Measurements from ENCODE around the gene KLF7. TPM values are rescaled to one million over a fixed set of nuclear protein-coding genes. Genes with fewer than 3 reads are reported as not detected.

Gene KLF7
- polyA plus RNA-seq, 3 donors, result 9.4 to 40.7 (median 10.3) TPM

GRCh38 chr2:207141386-207141785, 24.4 kb downstream of the KLF7 start:
- Histone ChIP-seq H3K4me1 (ENCODE audit: control insufficient read depth in 1 of 2, insufficient read depth in 2 of 2, low read length in 2 of 2) (peaks cover 91 to 96% of the 10 kb centered on the region in 2 donors), H3K27me3 (ENCODE audit: control insufficient read depth in 2 of 2, insufficient read depth in 2 of 2, low read length in 2 of 2) (no peaks in the 10 kb centered on the region), H3K4me2 (replicated peaks; ENCODE audit: extremely low read depth, low read length, poor library complexity, severe bottlenecking) (no peak overlapping the region), H3K4me3 (replicated peaks in 1 of 3; ENCODE audit: low read depth in 2 of 3, low read length in 3 of 3) (no peak overlapping the region), H3K36me3 (replicated peaks in 1 of 2; ENCODE audit: control insufficient read depth in 1 of 2, insufficient read depth in 2 of 2, low read length in 2 of 2) (peaks cover 5 to 10% of the 10 kb centered on the region in 2 donors), H3K9me3 (replicated peaks in 1 of 2; ENCODE audit: control insufficient read depth in 1 of 2, insufficient read depth in 1 of 2, low read length in 2 of 2) (no peaks in the 10 kb centered on the region), H3K79me2 (ENCODE audit: insufficient read depth, low read length) (peaks cover 82% of the 10 kb centered on the region), H3K9ac (ENCODE audit: insufficient read depth, low read length, poor library complexity, severe bottlenecking) (no peak overlapping the region), H4K20me1 (ENCODE audit: insufficient read depth, low read length) (no peaks in the 10 kb centered on the region), H2AFZ (ENCODE audit: insufficient read depth, low read depth, low read length, poor library complexity, severe bottlenecking) (no peak overlapping the region), H3K27ac (ENCODE audit: low read depth in 1 of 2, low read length in 2 of 2) (peak overlapping the region; percentile 51 to 97)
- peak in 2 of 3 donors; percentile 60 to 65 for DNase-seq
- Mint-ChIP-seq H3K4me1 (peaks cover 95% of the 10 kb centered on the region), H3K27me3 (ENCODE audit: low read depth in 3 of 3) (no peaks in the 10 kb centered on the region), H3K4me3 (no peak overlapping the region), H3K27ac (peak overlapping the region; percentile 96 to 100 (median 97)), H3K9me3 (peaks cover 0 to 2% (median 0%) of the 10 kb centered on the region in 7 donors), H3K36me3 (peaks cover 28 to 41% of the 10 kb centered on the region in 2 donors)
- intact Hi-C loops (cut with micrococcal nuclease), result loop anchor here in 1 of 2 donors (5.0 kb wide), 1 partner anchor 96 kb away; no protein-coding TSS in a partner anchor
- no peak for TF ChIP-seq CTCF (IDR thresholded peaks at IDR 0.05)
- 7% methylated on average over 2 of the region's 2 CpGs for WGBS (ENCODE audit: insufficient coverage)

- Histone ChIP-seq H2AFZ (ENCODE audit: insufficient read depth, low read depth, low read length, poor library complexity, severe bottlenecking) (no peak overlapping the region), H3K4me2 (replicated peaks; ENCODE audit: extremely low read depth, low read length, poor library complexity, severe bottlenecking) (no peak overlapping the region), H3K27ac (ENCODE audit: low read depth in 1 of 2, low read length in 2 of 2) (peak overlapping the region; percentile 80 to 84), H4K20me1 (ENCODE audit: insufficient read depth, low read length) (peaks cover 2% of the 10 kb centered on the region), H3K4me1 (ENCODE audit: control insufficient read depth in 1 of 2, insufficient read depth in 2 of 2, low read length in 2 of 2) (peaks cover 95 to 98% of the 10 kb centered on the region in 2 donors), H3K36me3 (replicated peaks in 1 of 2; ENCODE audit: control insufficient read depth in 1 of 2, insufficient read depth in 2 of 2, low read length in 2 of 2) (no peaks in the 10 kb centered on the region), H3K27me3 (ENCODE audit: control insufficient read depth in 2 of 2, insufficient read depth in 2 of 2, low read length in 2 of 2) (no peaks in the 10 kb centered on the region), H3K9ac (ENCODE audit: insufficient read depth, low read length, poor library complexity, severe bottlenecking) (no peak overlapping the region), H3K79me2 (ENCODE audit: insufficient read depth, low read length) (peaks cover 79% of the 10 kb centered on the region), H3K4me3 (replicated peaks in 1 of 3; ENCODE audit: low read depth in 2 of 3, low read length in 3 of 3) (no peak overlapping the region), H3K9me3 (replicated peaks in 1 of 2; ENCODE audit: control insufficient read depth in 1 of 2, insufficient read depth in 1 of 2, low read length in 2 of 2) (no peaks in the 10 kb centered on the region)
- Mint-ChIP-seq H3K36me3 (peaks cover 22 to 30% of the 10 kb centered on the region in 2 donors), H3K4me1 (peaks cover 95% of the 10 kb centered on the region), H3K27ac (peak overlapping the region in 6 of 7 donors; percentile 12 to 96 (median 94)), H3K9me3 (no peaks in the 10 kb centered on the region), H3K27me3 (ENCODE audit: low read depth in 3 of 3) (peaks cover 0 to 2% (median 0%) of the 10 kb centered on the region in 3 donors), H3K4me3 (no peak overlapping the region)
- no peak for TF ChIP-seq CTCF (IDR thresholded peaks at IDR 0.05)
- intact Hi-C loops (cut with micrococcal nuclease), result loop anchor here in 1 of 2 donors (5.0 kb wide), 1 partner anchor 97 kb away; no protein-coding TSS in a partner anchor
- DNase-seq, result no peak
These were observed 25.5 kb downstream of the KLF7 start for GRCh38 chr2:207140265-207140664.

All from CD14-positive monocyte (primary cell).